GM12878 (cell line): ENCODE data around the gene TMEM179B. TPM values are rescaled to one million over a fixed set of nuclear protein-coding genes. Genes with fewer than 3 reads are reported as not detected.
"Not testable (repeated sequence)": the region's sequence is repeated elsewhere in the genome, so short reads cannot be mapped to it uniquely, and the experiment has no call there.

Experiments
- ATAC-seq: fragments of 200-7000 bp; cut with Tn5 transposase; 3 replicates; pipeline ENCODE4 v1.9.1; 2020; ENCODE audit warnings: mild to moderate bottlenecking, moderate library complexity
- BruUV-seq: library from RNA; stranded (reverse); fragments of 400-500 nt; replicated peaks from 2 replicates; lab custom pipeline; 2021; lab: Mats Ljungman, UMichigan
- CTCF ChIA-PET: fragments of 300-600 bp; sonication (Branson Sonifier 250); formaldehyde crosslinking; extraction: SDS; loops from one replicate; lab custom pipeline; 2021; ENCODE audit warnings: inconsistent platforms; lab: Yijun Ruan, JAX
- POLR2A ChIA-PET: fragments of 350-600 bp; formaldehyde crosslinking; extraction: SDS; loops from one replicate; lab custom pipeline; 2021; ENCODE audit warnings: inconsistent platforms; lab: Charles Lee
- RAD21 ChIA-PET: fragments of 300-600 bp; sonication (Branson Sonifier 250); formaldehyde crosslinking; loops from one replicate; lab custom pipeline; 2023; ENCODE audit warnings: antibody characterized with exemption; ENCODE audit not compliant: unreplicated experiment; lab: Charles Lee
- SMC1A ChIA-PET: fragments of 300-600 bp; sonication (Branson Sonifier 250); formaldehyde crosslinking; loops from one replicate; lab custom pipeline; 2023; ENCODE audit not compliant: unreplicated experiment, uncharacterized antibody; lab: Charles Lee
- DNase-seq: peaks from one replicate; pipeline ENCODE4 v3.0.0-alpha.2; 2011; ENCODE audit warnings: low read depth, low spot score
- FAIRE-seq: peaks from 3 replicates; lab custom pipeline; 2011; peaks lifted over from hg19 to GRCh38; lab: Jason Lieb, UNC
- H2AFZ ChIP-seq: 2 replicates; pipeline ENCODE4 v1.6.0; 2011; ENCODE audit warnings: low read depth, low read length, control low read depth; ENCODE audit not compliant: control insufficient read depth
- H3K27ac ChIP-seq: 2 replicates; pipeline ENCODE4 v1.5.1; 2011; ENCODE audit warnings: control low read depth; ENCODE audit not compliant: control insufficient read depth, insufficient read depth
- H3K27me3 ChIP-seq, 2 experiments: replicated peaks in 1 of 2; 2 replicates each; pipeline versions ENCODE4 v1.6.0 to v1.6.1; 2011; ENCODE audit warnings: low read length in 1 of 2; ENCODE audit not compliant: control insufficient read depth in 2 of 2, insufficient read depth in 2 of 2
- H3K36me3 ChIP-seq, 2 experiments: 2 replicates each; pipeline ENCODE4 v1.5.1; 2011; ENCODE audit warnings: low read length in 1 of 2; ENCODE audit not compliant: control insufficient read depth in 2 of 2, insufficient read depth in 2 of 2
- H3K4me1 ChIP-seq: 2 replicates; pipeline ENCODE4 v1.6.1; 2011; ENCODE audit warnings: mild to moderate bottlenecking, low read length, moderate library complexity, mixed read lengths; ENCODE audit not compliant: control insufficient read depth, insufficient read depth
- H3K4me2 ChIP-seq: 2 replicates; pipeline ENCODE4 v1.6.0; 2011; ENCODE audit warnings: control low read depth; ENCODE audit not compliant: control insufficient read depth, insufficient read depth
- H3K4me3 ChIP-seq: fragments of 200-600 bp; sonication (generic); 2 replicates; pipeline ENCODE4 v1.5.1; 2016
- H3K79me2 ChIP-seq: 2 replicates; pipeline ENCODE4 v1.6.0; 2011; ENCODE audit warnings: low read length; ENCODE audit not compliant: control insufficient read depth, insufficient read depth
- H3K9ac ChIP-seq: 2 replicates; pipeline ENCODE4 v1.8.0; 2011; ENCODE audit warnings: low read length, control low read depth, mixed read lengths; ENCODE audit not compliant: control insufficient read depth, insufficient read depth
- H3K9me3 ChIP-seq: replicated peaks from 3 replicates; pipeline ENCODE4 v1.5.1; 2011; ENCODE audit warnings: mild to moderate bottlenecking, low read length; ENCODE audit not compliant: control insufficient read depth, insufficient read depth
- H4K20me1 ChIP-seq: 2 replicates; pipeline ENCODE4 v1.6.0; 2011; ENCODE audit not compliant: control insufficient read depth, insufficient read depth
- CHD1 ChIP-seq: IDR thresholded peaks from 2 replicates; pipeline ENCODE4 v1.6.1; 2012; ENCODE audit warnings: low read depth, low read length, improper control_type of control experiment
- CREM ChIP-seq: IDR thresholded peaks from 2 replicates; pipeline ENCODE4 v1.6.1; 2014; ENCODE audit warnings: antibody characterized with exemption, low read depth
- NKRF ChIP-seq: fragments of 450-650 bp; conservative IDR thresholded peaks from 2 replicates; pipeline ENCODE4 v1.6.1; 2017; ENCODE audit warnings: mild to moderate bottlenecking, moderate library complexity
- RAD21 ChIP-seq: IDR thresholded peaks from 2 replicates; pipeline ENCODE4 v1.6.1; 2011; ENCODE audit warnings: mild to moderate bottlenecking, low read depth, low read length, moderate library complexity; ENCODE audit not compliant: insufficient read depth
- TCF3 ChIP-seq: IDR thresholded peaks from 2 replicates; pipeline ENCODE4 v1.6.1; 2012; ENCODE audit warnings: low read depth, mild to moderate bottlenecking, low read length, borderline replicate concordance; ENCODE audit not compliant: insufficient read depth
- ZNF274 ChIP-seq: IDR thresholded peaks from one replicate; pipeline ENCODE4 v1.8.0; 2011; ENCODE audit not compliant: insufficient read length, insufficient read depth
- WGBS: methylation state at CpG from one replicate; pipeline ENCODE4 v1.1.6; 2016; ENCODE audit warnings: low lambda C conversion rate; ENCODE audit not compliant: insufficient replicate concordance, insufficient coverage; ENCODE audit errors: missing lambda C conversion rate; 5-methylcytosine and 5-hydroxymethylcytosine counted together
- in situ Hi-C: fragments of 300-500 bp; cut with MboI; formaldehyde crosslinking; loops from 9 replicates; pipeline ENCODE4 v1.14.3; 2018; ENCODE audit warnings: mixed read lengths
- intact Hi-C: fragments of 100-400 bp; cut with micrococcal nuclease; formaldehyde crosslinking; loops from one replicate; pipeline ENCODE4 v1.14.2; 2022; ENCODE audit not compliant: unreplicated experiment
- polyA plus RNA-seq, 11 experiments: library from polyadenylated mRNA; depleted of rRNA in 4 of 11; unstranded in 6 of 11; stranded (reverse) in 5 of 11; fragments of >200 nt; fragmentation: Nextera tagmentation in 4 of 11; fragmentation: Illumina TruSeq in 1 of 11; extraction: Ambion mirVana in 4 of 11; extraction: Trizol in 1 of 11; gene quantifications; 1 replicate in 1 of 11; 2 replicates in 10 of 11; pipeline versions ENCODE4 v1.2.1 to v1.2.3, GENCODE V29; 2011 to 2016; ENCODE audit warnings: inconsistent platforms in 2 of 11, missing spikeins in 2 of 11, low read depth in 1 of 11
- total RNA-seq, 4 experiments: library from RNA; depleted of rRNA in 3 of 4; stranded (reverse); fragments of >200 nt in 3 of 4; fragmentation: Illumina TruSeq in 1 of 4; extraction: Trizol in 1 of 4; gene quantifications; 2 replicates each; pipeline versions ENCODE4 v1.2.1 to v1.2.3, GENCODE V29; 2013 to 2021
- TF ChIP-seq, protein P1 (sequence below): fragments of 150-350 bp; IDR thresholded peaks from 2 replicates; pipeline ENCODE4 v1.6.1; 2014; ENCODE audit warnings: mild to moderate bottlenecking, low read depth, low read length
- TF ChIP-seq, protein P2 (sequence below): fragments of 450-650 bp; IDR thresholded peaks from 2 replicates; pipeline ENCODE4 v1.6.1; 2017; ENCODE audit warnings: borderline replicate concordance

Gene TMEM179B
- total and polyA plus RNA-seq, 10 of the 15 experiments (the other 5 are each of a cell fraction or from before 2014, with no cell fraction given), result 21.7 to 82.4 (median 42.0) TPM

DNA sequence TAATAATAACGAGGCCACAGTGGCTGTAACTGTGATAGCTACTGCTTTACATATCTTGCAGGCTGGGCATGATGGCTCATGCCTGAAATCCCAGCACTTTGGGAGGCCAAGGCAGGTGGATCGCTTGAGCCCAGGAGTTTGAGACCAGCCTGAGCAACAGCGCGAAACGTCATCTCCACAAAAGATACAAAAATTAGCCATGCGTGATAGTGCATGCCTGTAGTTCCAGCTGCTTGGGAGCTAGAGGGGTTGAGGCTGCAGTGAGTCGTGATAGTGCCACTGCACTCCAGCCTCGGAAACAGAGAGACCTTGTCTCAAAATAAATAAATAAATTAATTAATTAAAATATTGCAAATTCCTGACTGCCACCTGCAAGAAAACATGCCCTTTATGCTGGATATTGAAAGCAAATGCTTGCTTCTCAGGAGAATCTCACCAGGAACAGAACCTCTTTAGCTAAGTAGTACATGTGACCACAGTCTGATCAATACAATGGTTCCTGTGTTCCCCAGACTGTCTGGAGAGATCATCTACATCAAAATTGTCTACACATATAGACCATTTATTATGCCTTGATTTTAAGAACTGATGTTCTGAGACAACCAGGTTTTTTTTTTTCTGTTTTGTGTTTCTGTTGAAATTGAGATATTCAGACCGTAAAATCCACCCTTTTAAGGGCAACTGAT lies 39.6 kb upstream of the TMEM179B start:
- CTCF ChIA-PET, result interaction anchor here (1.3 kb wide), 1 partner anchor 14 kb away, joined by 3 read pairs; the partner anchor contains the start of gene POLR2G
- Histone ChIP-seq H3K27ac (no peak overlapping the region), H3K9ac (no peak overlapping the region), H3K9me3 (no peaks in the 10 kb centered on the region), H3K79me2 (no peaks in the 10 kb centered on the region; the same call in 1 of the 2 replicates), H4K20me1 (no peaks in the 10 kb centered on the region), H2AFZ (no peak overlapping the region), H3K4me1 (no peaks in the 10 kb centered on the region; the same call in 1 of the 2 replicates), H3K27me3 (no peaks in the 10 kb centered on the region), H3K4me3 (no peak overlapping the region), H3K36me3 (no peaks in the 10 kb centered on the region; a peak in 1 of 4 replicates), H3K4me2 (no peak overlapping the region)
- no TSS peak for BruUV-seq
- 87% methylated on average over 9 of the region's 9 CpGs for WGBS
- RAD21 ChIA-PET, result no interaction called here
- intact Hi-C loops, result no loop called here
- in situ Hi-C loops, result no loop called here
- POLR2A ChIA-PET, result interaction anchor here (0.6 to 1.1 kb wide), 3 partner anchors 13 to 148 kb away, joined by 3 to 4 read pairs (median 4); no protein-coding TSS in a partner anchor
- no peak for ATAC-seq
- TF ChIP-seq, protein P1, sequence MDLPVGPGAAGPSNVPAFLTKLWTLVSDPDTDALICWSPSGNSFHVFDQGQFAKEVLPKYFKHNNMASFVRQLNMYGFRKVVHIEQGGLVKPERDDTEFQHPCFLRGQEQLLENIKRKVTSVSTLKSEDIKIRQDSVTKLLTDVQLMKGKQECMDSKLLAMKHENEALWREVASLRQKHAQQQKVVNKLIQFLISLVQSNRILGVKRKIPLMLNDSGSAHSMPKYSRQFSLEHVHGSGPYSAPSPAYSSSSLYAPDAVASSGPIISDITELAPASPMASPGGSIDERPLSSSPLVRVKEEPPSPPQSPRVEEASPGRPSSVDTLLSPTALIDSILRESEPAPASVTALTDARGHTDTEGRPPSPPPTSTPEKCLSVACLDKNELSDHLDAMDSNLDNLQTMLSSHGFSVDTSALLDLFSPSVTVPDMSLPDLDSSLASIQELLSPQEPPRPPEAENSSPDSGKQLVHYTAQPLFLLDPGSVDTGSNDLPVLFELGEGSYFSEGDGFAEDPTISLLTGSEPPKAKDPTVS, result no peak
- TF ChIP-seq RAD21 (no peak), NKRF (no peak), CHD1 (no peak), TCF3 (no peak), ZNF274 (no peak), CREM (no peak)
- TF ChIP-seq, protein P2, sequence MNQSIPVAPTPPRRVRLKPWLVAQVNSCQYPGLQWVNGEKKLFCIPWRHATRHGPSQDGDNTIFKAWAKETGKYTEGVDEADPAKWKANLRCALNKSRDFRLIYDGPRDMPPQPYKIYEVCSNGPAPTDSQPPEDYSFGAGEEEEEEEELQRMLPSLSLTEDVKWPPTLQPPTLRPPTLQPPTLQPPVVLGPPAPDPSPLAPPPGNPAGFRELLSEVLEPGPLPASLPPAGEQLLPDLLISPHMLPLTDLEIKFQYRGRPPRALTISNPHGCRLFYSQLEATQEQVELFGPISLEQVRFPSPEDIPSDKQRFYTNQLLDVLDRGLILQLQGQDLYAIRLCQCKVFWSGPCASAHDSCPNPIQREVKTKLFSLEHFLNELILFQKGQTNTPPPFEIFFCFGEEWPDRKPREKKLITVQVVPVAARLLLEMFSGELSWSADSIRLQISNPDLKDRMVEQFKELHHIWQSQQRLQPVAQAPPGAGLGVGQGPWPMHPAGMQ, result no peak
- DNase-seq, result no peak
- FAIRE-seq, result no peak
- SMC1A ChIA-PET, result interaction anchor here (0.5 to 1.7 kb wide), 6 partner anchors 11 to 244 kb away, joined by 3 to 8 read pairs (median 3); partner anchors contain the start of gene WDR74

DNA sequence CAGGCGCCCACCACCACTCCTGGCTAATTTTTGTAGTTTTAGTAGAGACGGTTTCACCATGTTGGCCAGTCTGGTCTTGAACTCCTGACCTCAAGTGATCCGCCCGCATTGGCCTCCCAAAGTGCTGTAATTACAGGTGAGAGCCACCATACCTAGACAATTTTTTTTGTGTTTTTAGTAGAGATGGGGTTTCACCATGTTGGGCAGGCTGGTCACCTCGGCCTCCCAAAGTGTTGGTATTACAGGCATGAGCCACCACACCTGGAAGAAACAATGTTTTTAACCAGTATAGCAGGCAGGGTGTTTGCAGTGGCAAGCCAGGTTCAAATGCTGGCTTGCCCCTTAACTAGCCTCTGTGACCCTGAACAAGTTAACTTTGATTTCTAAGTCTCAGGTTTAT lies 37.3 kb upstream of the TMEM179B start:
- H3K9ac ChIP-seq, ATAC-seq, H3K79me2 ChIP-seq, H3K36me3 ChIP-seq, H3K4me1 ChIP-seq, CTCF ChIA-PET, H3K27me3 ChIP-seq, intact Hi-C loops, RAD21 ChIA-PET, H4K20me1 ChIP-seq, H3K4me2 ChIP-seq, DNase-seq, H2AFZ ChIP-seq, H3K9me3 ChIP-seq, BruUV-seq, in situ Hi-C loops, H3K27ac ChIP-seq, H3K4me3 ChIP-seq, FAIRE-seq: not testable (repeated sequence)
- 90% methylated on average over 5 of the region's 5 CpGs for WGBS
- SMC1A ChIA-PET, result interaction anchor here (1.9 kb wide), 1 partner anchor 8 kb away, joined by 5 read pairs; no protein-coding TSS in a partner anchor
- POLR2A ChIA-PET, result interaction anchor here (2.3 kb wide), 1 partner anchor 23 kb away, joined by 6 read pairs; the partner anchor contains the start of gene HNRNPUL2
